ENCODE data around the gene ADAMTS13. TPM values are rescaled to one million over a fixed set of nuclear protein-coding genes. Genes with fewer than 3 reads are reported as not detected.

The ADAMTS13 gene
- total RNA-seq, 1 donor from 2014 or later, result 2.0 TPM

DNA sequence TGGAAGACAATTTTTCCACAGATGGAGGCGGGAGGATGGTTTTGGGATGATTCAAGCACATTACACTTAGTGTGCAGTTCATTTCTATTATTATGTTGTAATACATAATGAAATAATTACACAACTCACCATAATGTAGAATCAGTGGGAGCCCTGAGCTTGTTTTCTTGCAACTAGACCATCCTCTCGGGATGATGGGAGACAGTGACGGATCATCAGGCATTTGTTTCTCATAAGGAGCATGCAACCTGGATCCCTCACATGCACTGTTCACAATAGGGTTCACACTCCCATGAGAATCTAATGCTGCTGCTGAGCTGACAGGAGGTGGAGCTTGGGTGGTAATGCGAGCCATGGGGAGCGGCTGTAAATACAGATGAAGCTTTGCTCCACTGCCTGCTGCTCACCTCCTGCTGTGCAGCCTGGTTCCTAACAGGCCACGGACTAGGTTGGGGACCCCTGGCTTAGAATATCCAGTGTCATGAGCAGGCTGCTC, 44.4 kb upstream of the ADAMTS13 start:
- H3K4me1 ChIP-seq, result peaks cover 21% of the 10 kb centered on the region
- no peak overlapping the region for H3K4me3 ChIP-seq
- no peaks in the 10 kb centered on the region for H3K9me3 ChIP-seq
- no peak overlapping the region for H3K27ac ChIP-seq
- DNase-seq, result no peak
- no peak for ATAC-seq
- H3K27me3 ChIP-seq, result no peaks in the 10 kb centered on the region
- intact Hi-C loops (cut with DNase I), result no loop called here
- H3K36me3 ChIP-seq, result no peaks in the 10 kb centered on the region
- no peak for TF ChIP-seq CTCF (IDR thresholded peaks at IDR 0.05)

- no peak for ATAC-seq
- H3K4me3 ChIP-seq, result no peak overlapping the region
- intact Hi-C loops (cut with DNase I), result no loop called here
- no peak for DNase-seq
- H3K27ac ChIP-seq, result no peak overlapping the region
- H3K36me3 ChIP-seq, result no peaks in the 10 kb centered on the region
- no peaks in the 10 kb centered on the region for H3K27me3 ChIP-seq
- H3K4me1 ChIP-seq, result peaks cover 15% of the 10 kb centered on the region
- no peak for TF ChIP-seq CTCF (IDR thresholded peaks at IDR 0.05)
- no peaks in the 10 kb centered on the region for H3K9me3 ChIP-seq
These were observed 43.7 kb upstream of the ADAMTS13 start for GRCh38 chr9:133378408-133378962.

DNA sequence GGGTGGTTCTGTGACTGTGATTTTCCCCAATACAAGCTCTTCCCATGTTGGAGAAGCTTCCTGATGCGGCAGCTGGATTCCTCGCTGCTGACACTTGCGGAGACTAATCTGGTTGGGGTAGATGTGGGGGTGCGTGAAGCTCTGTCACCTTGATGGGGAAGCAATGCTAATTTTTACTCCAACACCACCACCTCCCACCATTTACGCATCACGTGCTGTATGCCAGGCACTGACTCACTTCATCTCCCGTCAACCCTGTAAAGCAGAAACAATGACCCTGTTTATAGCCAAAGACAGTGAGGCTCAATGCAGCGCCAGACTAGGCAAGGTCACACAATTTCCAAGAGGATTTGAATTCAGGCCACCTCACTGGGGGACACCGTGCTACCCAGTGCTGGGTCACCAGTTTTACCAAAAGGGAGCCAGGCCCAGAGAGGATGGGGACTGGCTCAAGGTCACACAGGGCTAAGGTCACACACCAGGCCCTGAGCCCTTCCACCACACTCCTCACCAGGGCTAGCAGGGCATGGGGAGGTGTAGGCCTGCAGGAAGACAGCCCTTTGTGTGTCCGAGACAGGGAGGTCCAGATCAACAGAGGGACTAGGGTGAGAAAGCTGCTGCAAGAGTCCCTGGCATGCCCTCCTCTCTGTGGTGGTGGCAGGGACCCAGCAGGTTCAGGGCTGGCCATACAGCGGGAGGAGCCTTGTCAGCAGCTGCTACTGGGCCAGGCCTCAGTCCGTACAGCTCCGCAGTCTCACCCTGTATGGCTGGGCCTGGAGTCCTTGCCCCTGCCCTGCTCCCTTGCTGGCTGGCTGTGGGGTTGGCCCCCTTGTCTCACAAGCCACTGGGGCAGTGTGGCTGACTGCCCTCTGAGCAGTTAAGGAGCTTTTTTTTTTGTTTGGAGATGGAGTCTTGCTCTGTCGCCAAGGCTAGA, 42.7 kb upstream of the ADAMTS13 start:
- H3K27ac ChIP-seq, result no peak overlapping the region
- TF ChIP-seq CTCF (IDR thresholded peaks at IDR 0.05), result no peak
- H3K4me3 ChIP-seq, result no peak overlapping the region
- DNase-seq, result no peak
- H3K9me3 ChIP-seq, result no peaks in the 10 kb centered on the region
- H3K27me3 ChIP-seq, result no peaks in the 10 kb centered on the region
- intact Hi-C loops (cut with DNase I), result no loop called here
- no peaks in the 10 kb centered on the region for H3K36me3 ChIP-seq
- no peak for ATAC-seq
- H3K4me1 ChIP-seq, result peaks cover 8% of the 10 kb centered on the region

DNA sequence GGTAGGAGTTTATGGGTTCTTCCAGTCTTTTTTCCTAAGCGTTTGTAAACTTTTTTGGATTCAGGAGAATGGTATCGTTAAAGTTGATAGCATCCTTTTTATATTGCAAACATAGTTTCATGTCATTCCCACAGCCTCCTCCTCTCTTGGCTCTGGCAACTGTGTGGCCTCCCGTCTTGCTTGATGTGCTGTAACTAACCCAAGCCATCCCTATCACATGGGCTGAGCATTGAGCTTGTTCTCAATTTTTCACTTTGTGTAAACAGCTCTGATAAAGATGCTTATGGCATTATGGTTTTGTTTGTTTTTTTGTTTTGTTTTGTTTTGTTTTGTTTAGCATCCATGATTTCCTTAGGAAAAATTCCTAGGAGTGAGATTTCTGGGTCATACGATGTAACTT, 41.4 kb upstream of the ADAMTS13 start:
- no peak for ATAC-seq
- DNase-seq, result no peak

GRCh38 chr9:133382507-133383141, 39.5 kb upstream of the ADAMTS13 start:
- Histone ChIP-seq H3K36me3 (no peaks in the 10 kb centered on the region), H3K27ac (no peak overlapping the region), H3K4me3 (no peak overlapping the region), H3K4me1 (no peaks in the 10 kb centered on the region), H3K27me3 (no peaks in the 10 kb centered on the region), H3K9me3 (no peaks in the 10 kb centered on the region)
- no peak for ATAC-seq
- intact Hi-C loops (cut with DNase I), result no loop called here
- TF ChIP-seq CTCF (IDR thresholded peaks at IDR 0.05), result no peak
- DNase-seq, result no peak

More for the DNA sequence above, 41.4 kb upstream of the ADAMTS13 start:
- Histone ChIP-seq H3K27ac (no peak overlapping the region), H3K4me3 (no peak overlapping the region), H3K27me3 (no peaks in the 10 kb centered on the region), H3K4me1 (peaks cover 5% of the 10 kb centered on the region), H3K9me3 (no peaks in the 10 kb centered on the region), H3K36me3 (no peaks in the 10 kb centered on the region)
- intact Hi-C loops (cut with DNase I), result no loop called here
- TF ChIP-seq CTCF (IDR thresholded peaks at IDR 0.05), result no peak

Data from upper lobe of right lung (tissue), 1 donor.